SU-DHL-6 (cell line): ENCODE data around the gene DPF1.

Experiments
- EZH2phosphoT487 ChIP-seq: fragments of 200-600 bp; sonication (generic), shearing (Covaris generic); conservative IDR thresholded peaks from 2 replicates; pipeline ENCODE4 v1.6.1; 2018; ENCODE audit warnings: mild to moderate bottlenecking, antibody characterized with exemption, low read length, moderate library complexity, mixed read lengths
- TF ChIP-seq, protein P1 (sequence below): fragments of 200-600 bp; sonication (generic); IDR thresholded peaks from one replicate; pipeline ENCODE4 v1.5.1; 2017; ENCODE audit warnings: antibody characterized with exemption, mild to moderate bottlenecking, low read length, moderate library complexity; ENCODE audit not compliant: insufficient read depth, poor library complexity, severe bottlenecking

DNA sequence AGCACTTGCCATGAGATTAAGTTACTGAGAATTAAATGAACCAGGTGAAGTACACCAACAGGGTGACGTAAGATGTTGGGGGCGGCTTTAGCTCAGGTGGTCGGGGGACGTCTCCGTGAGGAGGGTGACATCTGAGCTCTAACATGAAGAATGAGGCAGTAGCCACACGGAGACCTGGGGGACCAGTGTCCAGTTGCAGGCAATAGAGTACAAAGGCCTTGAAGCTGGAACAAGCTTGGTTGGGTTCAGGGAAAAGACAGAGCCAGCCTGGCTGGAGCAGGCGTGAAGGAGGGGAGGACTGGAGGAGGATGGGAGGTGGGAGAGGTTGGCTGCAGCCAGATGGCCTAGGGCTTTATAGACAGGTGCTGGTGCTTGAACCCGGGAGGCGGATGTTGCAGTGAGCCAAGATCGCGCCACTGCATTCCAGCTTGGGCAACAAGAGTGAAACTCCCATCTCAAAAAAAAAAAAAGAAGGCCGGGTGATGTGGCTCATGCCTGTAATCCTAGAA lies 42.0 kb upstream of the DPF1 start:
- TF ChIP-seq, protein P1, sequence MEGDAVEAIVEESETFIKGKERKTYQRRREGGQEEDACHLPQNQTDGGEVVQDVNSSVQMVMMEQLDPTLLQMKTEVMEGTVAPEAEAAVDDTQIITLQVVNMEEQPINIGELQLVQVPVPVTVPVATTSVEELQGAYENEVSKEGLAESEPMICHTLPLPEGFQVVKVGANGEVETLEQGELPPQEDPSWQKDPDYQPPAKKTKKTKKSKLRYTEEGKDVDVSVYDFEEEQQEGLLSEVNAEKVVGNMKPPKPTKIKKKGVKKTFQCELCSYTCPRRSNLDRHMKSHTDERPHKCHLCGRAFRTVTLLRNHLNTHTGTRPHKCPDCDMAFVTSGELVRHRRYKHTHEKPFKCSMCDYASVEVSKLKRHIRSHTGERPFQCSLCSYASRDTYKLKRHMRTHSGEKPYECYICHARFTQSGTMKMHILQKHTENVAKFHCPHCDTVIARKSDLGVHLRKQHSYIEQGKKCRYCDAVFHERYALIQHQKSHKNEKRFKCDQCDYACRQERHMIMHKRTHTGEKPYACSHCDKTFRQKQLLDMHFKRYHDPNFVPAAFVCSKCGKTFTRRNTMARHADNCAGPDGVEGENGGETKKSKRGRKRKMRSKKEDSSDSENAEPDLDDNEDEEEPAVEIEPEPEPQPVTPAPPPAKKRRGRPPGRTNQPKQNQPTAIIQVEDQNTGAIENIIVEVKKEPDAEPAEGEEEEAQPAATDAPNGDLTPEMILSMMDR, result no peak
- no peak for TF ChIP-seq EZH2phosphoT487
